AG20443 (cell line): Measurements from ENCODE around the gene SLC4A11.
"Not testable (repeated sequence)": the region's sequence is repeated elsewhere in the genome, so short reads cannot be mapped to it uniquely, and the experiment has no call there.

Source experiments
- DNase-seq: peaks from one replicate; pipeline ENCODE4 v3.0.0; 2012; ENCODE audit warnings: low spot score, mixed read lengths

SLC4A11 gene

GRCh38 chr20:3227936-3228749 lies 10.8 kb downstream of the SLC4A11 start:
- no peak for DNase-seq

- DNase-seq: no peak
Measured at GRCh38 chr20:3227506-3227905, 11.5 kb downstream of the SLC4A11 start.

GRCh38 chr20:3226864-3227263 lies 12.1 kb downstream of the SLC4A11 start:
- no peak for DNase-seq

- no peak for DNase-seq
Measured at GRCh38 chr20:3226093-3226492, 12.9 kb downstream of the SLC4A11 start.

- no peak for DNase-seq
Measured at GRCh38 chr20:3224681-3225421, 14.1 kb downstream of the SLC4A11 start.

- no peak for DNase-seq
Measured at GRCh38 chr20:3223994-3224680, 14.9 kb downstream of the SLC4A11 start.

- DNase-seq: no peak
Measured at GRCh38 chr20:3223651-3223993, 15.4 kb downstream of the SLC4A11 start.

- DNase-seq: no peak
Measured at GRCh38 chr20:3222635-3223600, 16.1 kb downstream of the SLC4A11 start.

- DNase-seq: no peak
Measured at GRCh38 chr20:3221398-3222226, 17.4 kb downstream of the SLC4A11 start.

GRCh38 chr20:3218307-3218988 lies 20.5 kb downstream of the SLC4A11 start:
- peak; percentile 88 for DNase-seq

- not testable (repeated sequence) for DNase-seq
Measured at GRCh38 chr20:3215359-3215917, 23.6 kb downstream of the SLC4A11 start.

GRCh38 chr20:3213226-3213625 lies 25.8 kb downstream of the SLC4A11 start:
- no peak for DNase-seq

- no peak for DNase-seq
Measured at GRCh38 chr20:3210346-3210745, 28.6 kb downstream of the SLC4A11 start.

- peak; percentile 42 for DNase-seq
Measured at GRCh38 chr20:3209946-3210317, 29.1 kb downstream of the SLC4A11 start.

- peak; percentile 67 for DNase-seq
Measured at GRCh38 chr20:3209257-3209945, 29.6 kb downstream of the SLC4A11 start, which contains the start of gene ITPA. Gene ITPA (plus strand): TSS chr20:3209498. CDS start chr20:3209552, 54 bp downstream.

- DNase-seq: no peak
Measured at GRCh38 chr20:3208786-3209256, 30.2 kb downstream of the SLC4A11 start.

- DNase-seq: peak; percentile 96
Measured at GRCh38 chr20:3204124-3204794, 34.7 kb downstream of the SLC4A11 start, which contains the start of gene DDRGK1. Gene DDRGK1 (minus strand): TSS chr20:3204682. CDS start chr20:3204627, 55 bp downstream.
